ENCODE measurements around the gene FAM219B. TPM values are rescaled to one million over a fixed set of nuclear protein-coding genes. Genes with fewer than 3 reads are reported as not detected.

FAM219B gene
- total and polyA plus RNA-seq, 2 experiments from 2014 or later = 28.8 to 61.4 TPM

GRCh38 chr15:74870436-74871215 lies 36.0 kb downstream of the FAM219B start:
- Histone ChIP-seq H4K20me1 (replicated peaks; ENCODE audit: insufficient read depth) (peaks cover 34% of the 10 kb centered on the region), H3K27ac (ENCODE audit: low read depth) (no peak overlapping the region), H3K36me3 (ENCODE audit: insufficient read depth) (no peaks in the 10 kb centered on the region), H3K9me2 (ENCODE audit: insufficient read depth) (no peaks in the 10 kb centered on the region), H3K4me1 (ENCODE audit: insufficient read depth) (no peaks in the 10 kb centered on the region), H3K4me2 (no peak overlapping the region), H3K79me2 (replicated peaks; ENCODE audit: insufficient read depth) (peaks cover 54% of the 10 kb centered on the region), H2AFZ (no peak overlapping the region), H3K27me3 (ENCODE audit: insufficient read depth) (no peaks in the 10 kb centered on the region), H3K4me3 (no peak overlapping the region), H3F3A (replicated peaks; ENCODE audit: low read depth) (0 out of 2 replicates have a peak, but pooled peaks cover 8% of the 10 kb centered on the region)
- DNase-seq (ENCODE audit: low spot score) = no peak
- Mint-ChIP-seq H3K27ac (peak overlapping the region; percentile 23; the same call in 1 of the 2 replicates), H3K4me1 (peaks cover 25% of the 10 kb centered on the region), H3K27me3 (ENCODE audit: insufficient read depth, low read depth, poor library complexity) (peaks cover 17% of the 10 kb centered on the region), H3K9me3 (no peaks in the 10 kb centered on the region), H3K4me3 (peak overlapping the region; percentile 45; the same call in 2 of the 3 replicates), H3K36me3 (ENCODE audit: low read depth) (peaks cover 19% of the 10 kb centered on the region; the same call in 2 of the 3 replicates)
- ATAC-seq = no peak
- TF ChIP-seq STAT1 (IDR thresholded peaks at IDR 0.05; ENCODE audit: unreplicated experiment) (no peak), REST (IDR thresholded peaks at IDR 0.05; ENCODE audit: unreplicated experiment) (no peak), ZNF462 (CRISPR knock-in tag; IDR thresholded peaks at IDR 0.05) (no peak), ZNF114 (CRISPR knock-in tag; IDR thresholded peaks at IDR 0.05) (no peak), NANOG (IDR thresholded peaks at IDR 0.05; ENCODE audit: borderline replicate concordance) (no peak), EZH2 (IDR thresholded peaks at IDR 0.05; ENCODE audit: low read depth, unreplicated experiment) (no peak), ZNF331 (CRISPR knock-in tag; IDR thresholded peaks at IDR 0.05; ENCODE audit: low read depth) (no peak), JUNB (IDR thresholded peaks at IDR 0.05; ENCODE audit: unreplicated experiment) (no peak), CREB1 (CRISPR knock-in tag; IDR thresholded peaks at IDR 0.05; ENCODE audit: low read depth) (no peak), ETS1 (IDR thresholded peaks at IDR 0.05) (no peak)
